ENCODE measurements around the gene DVL2.

Gene DVL2

DNA sequence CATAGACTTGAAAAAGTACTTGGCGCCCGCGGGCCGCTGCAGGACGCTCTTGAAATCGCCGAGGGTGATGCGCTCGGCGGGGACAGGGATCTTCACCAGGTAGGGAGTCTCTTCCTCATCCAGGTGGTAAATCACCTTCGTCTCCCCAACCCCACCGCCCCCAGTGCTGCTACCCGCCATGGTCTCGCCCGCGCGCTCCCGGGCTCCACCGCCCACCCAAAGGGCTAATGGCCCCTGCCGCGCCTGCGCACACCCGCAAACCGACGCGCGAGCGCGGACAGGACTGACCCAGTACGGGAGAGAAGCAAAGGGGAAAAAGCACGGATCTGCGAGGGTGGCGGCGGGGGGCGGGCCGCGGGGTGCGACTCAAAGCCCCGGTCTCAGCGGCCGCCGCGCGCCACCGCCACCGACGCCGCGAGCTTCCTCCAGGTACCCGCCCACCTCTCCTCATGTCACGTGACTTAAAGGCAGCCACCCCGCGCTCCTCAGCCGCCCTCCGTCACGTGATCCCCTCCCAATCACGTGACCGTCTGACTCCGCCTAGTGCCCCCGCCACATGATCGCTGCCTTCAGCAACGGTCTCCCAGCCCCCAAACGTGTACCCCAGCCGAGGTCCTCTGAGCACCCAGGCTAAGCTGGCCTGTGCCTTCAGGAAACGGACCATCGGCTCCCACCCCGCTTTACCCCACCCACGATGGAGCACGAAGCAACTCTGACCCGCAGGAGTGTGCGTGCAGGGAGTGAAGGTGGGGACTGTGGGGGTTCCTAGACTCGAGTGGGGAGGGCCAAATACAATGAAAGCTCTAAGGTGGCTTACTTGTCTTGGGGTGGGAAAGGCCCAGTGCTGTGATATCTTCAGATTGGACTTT lies at the start of gene DVL2 (continued):
- TF ChIP-seq, protein P1, sequence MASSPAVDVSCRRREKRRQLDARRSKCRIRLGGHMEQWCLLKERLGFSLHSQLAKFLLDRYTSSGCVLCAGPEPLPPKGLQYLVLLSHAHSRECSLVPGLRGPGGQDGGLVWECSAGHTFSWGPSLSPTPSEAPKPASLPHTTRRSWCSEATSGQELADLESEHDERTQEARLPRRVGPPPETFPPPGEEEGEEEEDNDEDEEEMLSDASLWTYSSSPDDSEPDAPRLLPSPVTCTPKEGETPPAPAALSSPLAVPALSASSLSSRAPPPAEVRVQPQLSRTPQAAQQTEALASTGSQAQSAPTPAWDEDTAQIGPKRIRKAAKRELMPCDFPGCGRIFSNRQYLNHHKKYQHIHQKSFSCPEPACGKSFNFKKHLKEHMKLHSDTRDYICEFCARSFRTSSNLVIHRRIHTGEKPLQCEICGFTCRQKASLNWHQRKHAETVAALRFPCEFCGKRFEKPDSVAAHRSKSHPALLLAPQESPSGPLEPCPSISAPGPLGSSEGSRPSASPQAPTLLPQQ (tag by site-specific recombination; IDR thresholded peaks at IDR 0.05): peak; percentile 77
- no peak for TF ChIP-seq ZNF654 (tag by site-specific recombination; IDR thresholded peaks at IDR 0.05; ENCODE audit: low read depth)
- peak; percentile 78 for TF ChIP-seq ZXDB (tag by site-specific recombination; IDR thresholded peaks at IDR 0.05)
- no peak for TF ChIP-seq ZNF830 (tag by site-specific recombination; IDR thresholded peaks at IDR 0.05; ENCODE audit: low read depth)
- TF ChIP-seq SCRT1 (tag by site-specific recombination; IDR thresholded peaks at IDR 0.05; ENCODE audit: borderline replicate concordance): no peak
- TF ChIP-seq SETDB1 (IDR thresholded peaks at IDR 0.05; ENCODE audit: insufficient read length, low read length): no peak
- TF ChIP-seq ZNF548 (tag by site-specific recombination; IDR thresholded peaks at IDR 0.05): no peak
- TF ChIP-seq PRDM4 (tag by site-specific recombination; IDR thresholded peaks at IDR 0.05): peak; percentile 69; the same call in 1 of the 2 replicates
- no peak for TF ChIP-seq ZFP41 (tag by site-specific recombination; IDR thresholded peaks at IDR 0.05; ENCODE audit: borderline replicate concordance)
- no peak for TF ChIP-seq ELK4 (IDR thresholded peaks at IDR 0.05; ENCODE audit: borderline replicate concordance, low read depth, low read length)
- TF ChIP-seq REPIN1 (tag by site-specific recombination; IDR thresholded peaks at IDR 0.05; ENCODE audit: low read depth): peak; percentile 86; the same call in 1 of the 2 replicates
- no peak for TF ChIP-seq MEIS1 (CRISPR knock-in tag; IDR thresholded peaks at IDR 0.05; ENCODE audit: borderline replicate concordance)
- TF ChIP-seq ZEB2 (tag by site-specific recombination; IDR thresholded peaks at IDR 0.05): peak; percentile 87
- peak; percentile 91 for TF ChIP-seq SP7 (tag by site-specific recombination; IDR thresholded peaks at IDR 0.05)
- TF ChIP-seq ZNF837 (tag by site-specific recombination; IDR thresholded peaks at IDR 0.05): 0 out of 2 replicates have a peak, but pooled peaks have one; percentile 25
- TF ChIP-seq, protein P2, sequence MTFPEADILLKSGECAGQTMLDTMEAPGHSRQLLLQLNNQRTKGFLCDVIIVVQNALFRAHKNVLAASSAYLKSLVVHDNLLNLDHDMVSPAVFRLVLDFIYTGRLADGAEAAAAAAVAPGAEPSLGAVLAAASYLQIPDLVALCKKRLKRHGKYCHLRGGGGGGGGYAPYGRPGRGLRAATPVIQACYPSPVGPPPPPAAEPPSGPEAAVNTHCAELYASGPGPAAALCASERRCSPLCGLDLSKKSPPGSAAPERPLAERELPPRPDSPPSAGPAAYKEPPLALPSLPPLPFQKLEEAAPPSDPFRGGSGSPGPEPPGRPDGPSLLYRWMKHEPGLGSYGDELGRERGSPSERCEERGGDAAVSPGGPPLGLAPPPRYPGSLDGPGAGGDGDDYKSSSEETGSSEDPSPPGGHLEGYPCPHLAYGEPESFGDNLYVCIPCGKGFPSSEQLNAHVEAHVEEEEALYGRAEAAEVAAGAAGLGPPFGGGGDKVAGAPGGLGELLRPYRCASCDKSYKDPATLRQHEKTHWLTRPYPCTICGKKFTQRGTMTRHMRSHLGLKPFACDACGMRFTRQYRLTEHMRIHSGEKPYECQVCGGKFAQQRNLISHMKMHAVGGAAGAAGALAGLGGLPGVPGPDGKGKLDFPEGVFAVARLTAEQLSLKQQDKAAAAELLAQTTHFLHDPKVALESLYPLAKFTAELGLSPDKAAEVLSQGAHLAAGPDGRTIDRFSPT (tag by site-specific recombination; IDR thresholded peaks at IDR 0.05): no peak; the same call in 1 of the 2 replicates
- peak; percentile 79 for TF ChIP-seq GLIS1 (tag by site-specific recombination; IDR thresholded peaks at IDR 0.05)
- no peak for TF ChIP-seq MZF1 (tag by site-specific recombination; IDR thresholded peaks at IDR 0.05; ENCODE audit: borderline replicate concordance)
- peak; percentile 36; the same call in 1 of the 2 replicates for TF ChIP-seq ZBTB48 (tag by site-specific recombination; IDR thresholded peaks at IDR 0.05)
- peak; percentile 99 for TF ChIP-seq KLF9 (tag by site-specific recombination; IDR thresholded peaks at IDR 0.05; ENCODE audit: low read depth)
- no peak; the same call in 1 of the 2 replicates for TF ChIP-seq PRDM6 (tag by site-specific recombination; IDR thresholded peaks at IDR 0.05)
- TF ChIP-seq INSM2 (tag by site-specific recombination; IDR thresholded peaks at IDR 0.05): peak; percentile 88
- TF ChIP-seq ZNF292 (tag by site-specific recombination; IDR thresholded peaks at IDR 0.05; ENCODE audit: borderline replicate concordance, low read depth): peak; percentile 97
- TF ChIP-seq ZSCAN16 (tag by site-specific recombination; IDR thresholded peaks at IDR 0.05): 0 out of 2 replicates have a peak, but pooled peaks have one; percentile 58
- TF ChIP-seq ZNF155 (tag by site-specific recombination; IDR thresholded peaks at IDR 0.05): no peak
- TF ChIP-seq TCF7L2 (IDR thresholded peaks at IDR 0.05; ENCODE audit: borderline replicate concordance, low read depth, low read length): no peak
- TF ChIP-seq KLF10 (tag by site-specific recombination; IDR thresholded peaks at IDR 0.05): peak; percentile 94
- TF ChIP-seq ZNF473 (tag by site-specific recombination; IDR thresholded peaks at IDR 0.05): no peak
- peak; percentile 99 for TF ChIP-seq ZNF24 (tag by site-specific recombination; IDR thresholded peaks at IDR 0.05)

Data from HEK293 (cell line).